ENCODE measurements around the gene RHOC.

RHOC gene

DNA sequence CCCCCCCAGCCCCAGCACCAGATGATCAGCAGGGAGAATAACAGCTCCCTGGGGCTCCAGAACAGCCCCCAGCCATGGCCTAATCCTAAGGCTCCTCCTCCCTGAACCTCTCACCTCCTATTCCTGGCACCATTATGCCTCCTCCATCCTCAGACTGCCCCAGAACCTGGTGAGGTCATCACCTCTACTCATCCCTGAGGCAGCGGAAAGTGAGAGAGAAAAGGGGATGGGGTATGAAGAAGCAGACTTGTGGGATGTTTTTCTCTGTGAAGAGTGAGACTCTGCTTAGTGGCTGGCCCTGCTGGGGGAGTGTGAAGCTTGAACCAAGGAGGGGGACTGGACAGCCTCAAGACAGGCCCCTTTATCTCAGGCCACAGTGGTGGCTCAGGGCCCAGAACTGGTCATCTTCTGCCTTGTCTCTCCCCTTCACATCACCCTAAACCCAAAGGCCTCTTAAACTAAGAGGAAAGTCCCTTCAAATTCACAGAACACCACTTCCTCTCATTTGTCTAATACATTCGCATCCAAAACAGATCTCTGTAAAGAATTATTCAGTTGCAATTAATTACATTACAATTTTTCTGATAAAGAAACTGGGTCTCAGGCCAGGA lies 10.4 kb upstream of the RHOC start:
- no peak for DNase-seq (ENCODE audit: low spot score)

GRCh38 chr1:112716133-112716720 lies 9.3 kb upstream of the RHOC start:
- peak; percentile 96 for DNase-seq (ENCODE audit: low spot score)

GRCh38 chr1:112715264-112716053 lies 8.5 kb upstream of the RHOC start, which contains the start of gene PPM1J:
TSS of gene PPM1J (minus strand) at chr1:112715332. CDS start at chr1:112715301, 31 bp downstream.
- peak; percentile 88 for DNase-seq (ENCODE audit: low spot score)

DNA sequence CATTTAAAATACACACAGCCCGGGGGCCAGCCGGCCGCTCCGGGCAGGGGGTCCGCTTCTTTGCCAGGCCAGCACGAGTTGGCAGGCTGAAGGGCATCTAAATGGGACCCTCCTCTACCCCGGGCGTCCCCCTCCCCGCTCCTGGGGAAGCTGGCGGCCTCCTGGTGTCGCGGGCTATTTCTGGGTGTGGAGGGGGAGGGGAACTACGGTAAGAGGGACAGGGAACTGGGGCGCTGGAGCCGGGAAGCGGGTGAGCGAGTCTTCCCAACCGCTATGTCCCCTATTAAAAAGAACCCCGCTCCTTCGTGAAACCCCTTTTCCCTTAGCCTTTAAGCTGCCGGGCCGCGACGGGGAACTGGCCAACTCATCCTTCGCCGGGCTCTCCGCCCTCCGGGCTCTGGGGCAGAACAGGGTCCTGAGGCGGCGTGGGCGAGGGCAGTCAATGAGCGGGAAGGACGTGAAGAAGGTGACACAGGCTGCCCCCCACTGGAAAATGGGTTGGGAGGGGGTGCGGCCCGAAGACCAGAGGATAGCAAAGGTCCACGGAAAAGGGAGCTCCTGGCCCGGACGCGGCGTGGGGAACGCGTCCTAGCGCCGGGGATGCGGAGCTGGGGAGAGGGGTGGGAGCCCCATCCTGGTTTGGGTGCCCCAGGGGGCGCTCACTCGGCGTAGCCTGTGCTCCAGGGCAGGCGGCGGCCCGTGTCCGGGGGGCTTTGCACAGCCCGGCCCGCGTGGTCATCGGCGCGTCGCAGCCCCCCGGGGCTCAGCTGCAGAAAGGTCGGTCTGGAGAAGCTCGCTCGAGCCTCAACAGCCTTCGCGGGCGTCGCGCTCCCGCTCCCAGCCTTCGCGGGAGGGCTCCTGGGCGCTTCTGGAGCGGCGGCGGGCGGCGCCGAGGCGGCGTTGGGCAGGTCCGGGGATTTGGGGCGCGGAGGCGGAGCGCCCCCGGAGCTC lies 7.7 kb upstream of the RHOC start:
- no peak for DNase-seq (ENCODE audit: low spot score)

DNA sequence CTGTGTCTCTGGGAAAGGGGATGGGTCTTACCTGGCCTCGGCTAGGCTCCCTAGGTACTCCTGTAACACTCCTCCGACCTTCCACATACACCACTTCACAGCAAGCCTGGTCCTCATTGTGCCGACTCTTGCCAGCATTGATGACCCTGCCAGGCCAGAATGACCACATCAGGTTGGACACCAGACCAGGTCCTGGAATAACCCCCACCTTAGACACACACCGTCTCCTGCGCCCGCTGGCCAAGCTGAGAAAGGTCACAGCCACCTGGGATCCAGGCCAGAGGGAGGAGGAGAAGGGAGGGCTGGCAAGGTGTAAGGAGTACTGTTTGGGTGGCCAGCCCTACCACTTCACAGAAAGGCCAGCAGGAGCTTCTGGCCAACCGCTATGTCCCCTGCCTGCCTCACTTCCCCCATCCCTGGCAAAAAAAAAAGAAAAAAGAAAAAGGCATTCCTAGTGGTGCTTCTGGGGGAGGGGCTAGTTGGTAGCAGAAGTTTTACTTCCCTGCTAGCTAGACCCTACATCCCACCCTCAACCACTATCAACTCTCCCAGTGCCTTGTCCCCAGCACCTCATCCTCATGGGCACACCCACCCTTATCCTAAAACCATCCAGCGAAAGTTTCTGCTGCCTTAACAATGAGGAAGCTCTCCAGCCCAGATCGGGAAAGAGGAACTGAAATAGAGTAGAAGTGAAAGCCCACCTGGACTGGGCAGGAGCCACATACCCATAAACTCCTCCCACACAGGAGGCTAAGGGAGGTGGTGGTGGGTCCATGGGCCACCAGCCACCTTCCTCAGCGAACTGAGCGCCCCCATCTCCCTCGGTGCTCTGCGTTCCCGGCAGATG lies 6.8 kb upstream of the RHOC start:
- no peak for DNase-seq (ENCODE audit: low spot score)

- DNase-seq (ENCODE audit: low spot score): no peak
These were observed 5.8 kb upstream of the RHOC start for GRCh38 chr1:112712701-112713128.

- DNase-seq (ENCODE audit: low spot score): no peak
These were observed 5.3 kb upstream of the RHOC start for GRCh38 chr1:112712191-112712590.

- DNase-seq (ENCODE audit: low spot score): no peak
These were observed 4.7 kb upstream of the RHOC start for GRCh38 chr1:112711670-112712069.

DNA sequence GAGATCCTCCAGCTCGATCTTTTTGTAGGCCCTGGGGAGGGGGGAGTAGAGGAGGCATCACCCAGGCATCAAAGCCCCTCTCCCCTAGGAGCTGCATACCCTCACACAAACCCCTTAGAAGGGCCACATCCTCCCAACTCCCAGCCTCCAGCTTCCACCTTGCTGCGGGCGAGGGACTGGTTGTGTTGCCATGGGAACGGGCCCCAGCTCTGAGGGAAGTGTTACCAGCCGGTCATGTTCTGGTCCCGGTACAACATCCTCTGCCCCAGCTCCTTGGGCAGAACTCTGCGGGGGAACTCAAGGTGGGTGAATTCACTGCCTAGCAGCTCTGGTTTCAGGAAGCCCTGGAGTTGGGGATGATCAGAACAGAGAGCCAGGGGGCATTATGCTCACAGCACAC lies 4.1 kb upstream of the RHOC start:
- no peak for DNase-seq (ENCODE audit: low spot score)

- no peak for DNase-seq (ENCODE audit: low spot score)
These were observed 3.7 kb upstream of the RHOC start for GRCh38 chr1:112710586-112710985.

GRCh38 chr1:112710159-112710558 lies 3.2 kb upstream of the RHOC start:
- DNase-seq (ENCODE audit: low spot score): no peak

DNA sequence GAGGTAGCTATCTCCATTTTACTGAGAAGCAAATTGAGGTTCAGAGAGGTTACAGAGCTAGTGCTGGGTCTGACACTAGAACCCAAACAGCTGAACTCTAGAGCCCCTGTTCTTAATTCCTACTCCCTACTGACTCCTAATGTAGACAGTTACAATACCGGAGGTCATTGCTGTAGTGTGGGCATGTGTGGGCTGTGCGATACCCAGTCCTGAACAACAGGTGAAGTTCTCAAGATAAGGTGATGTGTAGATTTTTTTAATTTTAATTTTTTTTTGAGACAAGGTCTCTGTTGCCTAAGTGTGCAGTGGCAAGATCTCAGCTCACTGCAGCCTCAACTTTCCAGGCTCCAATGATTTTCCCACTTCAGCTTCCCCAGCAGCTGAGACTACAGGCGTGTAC lies 1.6 kb upstream of the RHOC start:
- no peak for DNase-seq (ENCODE audit: low spot score)

DNA sequence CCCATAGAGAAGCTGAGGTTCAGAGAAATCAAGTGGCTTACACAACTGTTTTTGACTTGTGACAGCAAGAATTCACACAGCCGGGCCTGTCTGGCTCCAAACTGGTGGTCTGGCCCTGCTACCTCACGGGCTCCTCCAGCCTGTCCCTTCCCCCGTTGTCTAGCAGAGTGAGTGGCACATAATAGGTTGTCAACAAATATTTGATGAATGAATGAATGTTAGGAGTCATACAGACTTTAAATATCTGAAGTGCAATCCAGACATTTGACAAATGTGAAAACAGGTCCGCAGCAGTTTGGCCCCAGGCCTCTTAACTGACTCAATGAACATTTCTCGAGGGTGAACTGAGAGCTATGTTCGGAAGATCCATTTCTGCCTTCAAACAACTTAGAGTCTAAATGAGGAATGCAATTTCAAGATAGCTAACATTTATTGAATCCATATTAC lies 1.1 kb upstream of the RHOC start:
- DNase-seq (ENCODE audit: low spot score): no peak

- peak; percentile 78 for DNase-seq (ENCODE audit: low spot score)
These were observed 484 bp upstream of the RHOC start for GRCh38 chr1:112707221-112708001.

- peak; percentile 88 for DNase-seq (ENCODE audit: low spot score)
These were observed 1.8 kb downstream of the RHOC start for GRCh38 chr1:112704934-112705627.

DNA sequence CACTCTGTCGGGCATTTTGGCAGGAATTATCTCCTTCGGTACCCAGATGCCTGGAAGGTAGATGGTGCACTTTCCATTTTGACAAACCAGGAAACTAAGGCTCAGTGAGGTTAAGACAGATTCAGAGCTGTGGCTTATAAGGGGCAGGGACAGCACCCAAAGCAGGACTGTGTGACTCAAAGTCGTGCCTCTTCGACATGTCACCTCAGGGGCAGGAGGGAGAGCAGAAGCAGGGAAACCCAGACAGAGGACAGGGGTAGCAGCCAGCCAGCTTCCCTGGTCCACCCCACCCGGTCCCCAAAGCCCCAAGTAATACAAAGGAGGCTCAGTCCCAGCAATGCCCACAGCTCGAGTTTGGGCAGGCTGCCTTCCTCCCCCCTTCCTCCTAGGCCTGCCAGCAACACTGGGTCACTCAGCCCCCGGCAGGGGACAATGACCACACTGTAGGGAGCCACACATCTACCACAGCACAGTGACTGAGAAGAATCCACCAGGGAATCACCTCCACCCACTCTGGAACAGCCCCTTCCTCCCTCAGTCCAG lies 2.5 kb downstream of the RHOC start:
- no peak for DNase-seq (ENCODE audit: low spot score)

- DNase-seq (ENCODE audit: low spot score): no peak
These were observed 3.2 kb downstream of the RHOC start for GRCh38 chr1:112703706-112704105.

DNA sequence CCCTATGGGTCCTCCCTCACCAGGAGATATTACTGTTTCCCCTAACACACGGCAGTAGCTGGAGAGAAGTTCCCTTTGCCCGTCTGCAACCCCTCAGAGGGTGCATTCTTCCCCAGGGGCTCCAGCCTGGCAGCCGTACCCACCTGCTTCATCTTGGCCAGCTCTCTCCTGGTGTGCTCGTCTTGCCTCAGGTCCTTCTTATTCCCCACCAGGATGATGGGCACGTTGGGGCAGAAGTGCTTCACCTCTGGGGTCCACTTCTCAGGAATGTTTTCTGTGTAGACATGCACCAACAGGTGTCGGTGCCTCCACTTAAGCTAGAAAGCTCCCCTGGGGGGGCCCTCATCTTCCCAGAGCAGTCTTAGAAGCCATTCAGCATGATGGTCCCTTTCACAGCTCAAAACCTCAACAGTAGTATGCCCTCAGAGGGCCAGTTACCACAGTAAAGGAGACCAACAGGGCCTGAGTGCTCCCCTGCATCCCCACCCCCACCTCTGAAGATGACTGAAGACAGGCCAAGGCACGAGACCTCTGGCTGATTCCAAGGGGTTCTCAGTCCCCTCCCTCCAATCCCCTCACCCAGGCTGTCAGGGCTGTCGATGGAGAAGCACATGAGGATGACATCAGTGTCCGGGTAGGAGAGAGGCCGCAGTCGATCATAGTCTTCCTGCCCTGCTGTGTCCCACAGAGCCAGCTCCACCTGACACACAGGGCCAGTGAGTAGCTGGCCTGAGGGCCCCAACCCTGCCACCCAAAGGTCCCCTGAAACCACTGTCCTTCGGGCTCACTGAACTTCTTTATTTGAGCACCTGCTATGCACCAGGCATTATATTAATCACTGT lies 4.3 kb downstream of the RHOC start:
- DNase-seq (ENCODE audit: low spot score): no peak

DNA sequence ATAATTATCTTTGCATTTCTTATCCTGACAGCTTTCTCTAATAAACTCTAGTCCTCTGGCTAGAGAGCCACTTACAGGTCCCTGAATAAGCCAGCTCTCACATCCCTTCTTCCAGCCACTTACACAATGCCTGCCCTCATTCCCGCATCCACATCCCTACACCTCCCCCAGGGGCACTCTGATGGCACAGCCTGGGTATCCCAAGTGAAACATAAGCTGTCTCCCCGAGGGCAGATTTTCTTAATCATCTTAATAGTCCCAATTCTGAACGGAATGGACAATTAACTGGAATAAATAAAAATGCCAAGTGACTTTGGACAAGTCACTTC lies 4.9 kb downstream of the RHOC start:
- DNase-seq (ENCODE audit: low spot score): no peak
